ENCODE measurements around the gene CAPN10.
A peak's percentile ranks its signal among the peaks of the same experiment; 100 is the strongest.

The CAPN10 gene

DNA sequence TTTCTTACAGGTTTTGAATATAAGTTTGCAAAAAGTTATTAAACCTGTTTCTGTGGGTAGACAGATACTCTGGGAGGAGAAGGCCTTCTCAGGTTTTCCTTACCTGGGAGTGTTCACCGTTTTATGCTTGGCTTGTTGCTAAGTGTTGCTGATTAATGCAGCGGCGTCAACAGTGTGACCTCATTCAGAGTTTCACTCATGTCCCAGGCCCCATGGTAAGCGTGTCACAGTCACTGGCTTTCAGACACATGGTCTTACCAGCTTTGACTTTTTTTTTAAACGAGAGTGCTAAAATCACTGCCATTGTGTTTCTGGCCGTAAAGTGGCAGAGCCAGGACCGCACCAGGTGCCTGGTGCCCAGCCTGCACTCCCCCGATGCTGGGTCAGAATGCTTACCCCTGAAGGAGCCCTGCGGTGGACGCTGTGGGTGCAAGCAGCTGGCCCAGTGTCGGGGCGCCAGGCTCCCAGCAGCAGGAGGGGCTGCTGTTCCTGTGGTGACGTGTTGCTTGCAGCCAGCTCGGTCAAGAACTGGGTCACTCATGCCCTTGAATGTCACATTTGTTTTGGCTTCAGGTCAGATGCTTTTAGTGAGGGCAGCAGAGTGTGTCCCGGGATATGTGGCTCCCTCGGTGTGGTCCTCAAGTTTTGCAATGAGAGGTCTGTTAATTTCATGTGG, 3.5 kb downstream of the CAPN10 start:
- no peak for DNase-seq (ENCODE audit: low spot score)

GRCh38 chr2:240590681-240591111, 4.2 kb downstream of the CAPN10 start:
- DNase-seq (ENCODE audit: low spot score) = no peak

- no peak for DNase-seq (ENCODE audit: low spot score)
Measured at GRCh38 chr2:240591226-240591625, 4.7 kb downstream of the CAPN10 start.

DNA sequence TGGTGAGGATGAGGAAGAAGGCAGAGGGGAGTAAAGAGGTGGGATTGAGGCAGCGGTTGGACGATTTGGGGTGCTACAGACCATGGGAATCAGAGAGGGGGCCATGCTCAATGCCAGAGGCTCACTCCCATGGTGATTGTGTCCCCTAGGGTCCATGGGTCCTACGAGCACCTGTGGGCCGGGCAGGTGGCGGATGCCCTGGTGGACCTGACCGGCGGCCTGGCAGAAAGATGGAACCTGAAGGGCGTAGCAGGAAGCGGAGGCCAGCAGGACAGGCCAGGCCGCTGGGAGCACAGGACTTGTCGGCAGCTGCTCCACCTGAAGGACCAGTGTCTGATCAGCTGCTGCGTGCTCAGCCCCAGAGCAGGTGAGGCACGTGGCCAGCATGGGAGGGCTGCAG, 5.2 kb downstream of the CAPN10 start:
- no peak for DNase-seq (ENCODE audit: low spot score)

DNA sequence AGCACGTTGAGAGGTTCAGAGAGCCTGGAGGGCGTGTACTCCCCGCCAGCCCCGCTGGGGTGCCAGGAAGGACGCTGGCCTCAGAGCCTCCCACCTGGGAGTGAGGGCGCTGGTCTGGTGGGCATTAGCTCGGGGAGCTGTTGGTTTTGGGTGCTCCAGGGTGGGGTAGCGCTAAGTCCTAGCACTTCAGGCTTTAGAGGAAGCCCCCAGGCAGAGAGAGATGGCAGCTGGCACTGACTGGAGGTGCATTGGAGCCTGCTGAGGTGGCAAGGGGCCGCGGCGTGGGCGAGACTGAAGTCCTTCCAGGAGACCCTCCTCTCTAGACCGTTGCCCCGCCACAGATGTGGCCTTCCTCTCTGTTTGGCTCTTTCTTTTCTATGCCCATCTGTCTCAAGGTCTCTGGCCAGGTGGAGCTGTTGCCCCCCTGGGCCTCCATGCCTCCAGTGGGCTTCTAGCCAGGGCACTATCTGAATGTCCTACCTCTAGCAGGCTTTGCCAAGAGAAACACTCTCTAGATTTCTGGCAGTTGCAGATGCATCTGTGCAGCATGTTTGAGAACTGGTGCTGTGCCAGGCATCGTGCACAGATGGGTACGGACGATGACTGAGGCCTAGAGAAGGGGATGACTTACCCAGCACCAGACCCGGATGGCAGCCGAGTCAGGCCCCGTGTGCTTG, 6.6 kb downstream of the CAPN10 start:
- no peak for DNase-seq (ENCODE audit: low spot score)

GRCh38 chr2:240593703-240594451, 7.3 kb downstream of the CAPN10 start:
- no peak for DNase-seq (ENCODE audit: low spot score)

GRCh38 chr2:240594511-240595380, 8.2 kb downstream of the CAPN10 start:
- DNase-seq (ENCODE audit: low spot score) = no peak

DNA sequence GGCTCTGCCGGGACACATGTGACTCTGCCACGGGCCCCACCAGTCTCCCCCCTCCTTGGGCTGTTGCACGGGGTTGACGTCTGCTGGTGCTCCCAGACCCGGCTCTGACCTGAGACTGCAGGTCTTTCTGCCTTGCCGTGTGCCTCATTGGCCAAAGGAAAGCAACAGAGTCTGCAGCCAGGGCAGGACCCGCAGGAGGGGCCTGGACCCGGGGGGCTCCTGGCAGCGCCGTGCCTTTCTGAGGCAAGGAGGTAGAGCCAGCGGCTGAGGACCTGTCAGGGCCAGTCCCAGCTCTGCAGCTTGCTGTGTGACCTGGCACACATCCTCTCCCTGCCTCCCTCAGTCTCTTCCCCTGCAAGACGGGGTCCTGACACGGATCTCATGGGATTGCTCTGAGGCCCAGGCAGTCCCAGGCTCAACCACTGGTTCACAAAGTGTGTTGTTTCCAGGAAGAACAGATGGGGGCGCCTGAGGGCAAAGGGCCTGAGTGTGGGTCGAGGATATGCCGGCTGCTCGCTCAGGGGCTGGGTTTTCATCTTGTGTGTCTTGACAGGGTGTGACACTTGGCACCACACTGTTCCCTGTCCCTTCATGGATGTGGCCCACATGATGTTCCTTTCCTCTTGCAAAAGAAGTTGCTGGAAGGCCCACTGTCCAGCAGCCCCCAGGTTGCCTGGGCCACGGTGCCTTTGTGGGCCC, 9.0 kb downstream of the CAPN10 start:
- peak; percentile 72 for DNase-seq (ENCODE audit: low spot score)

GRCh38 chr2:240596080-240596460, 9.5 kb downstream of the CAPN10 start:
- no peak for DNase-seq (ENCODE audit: low spot score)

DNA sequence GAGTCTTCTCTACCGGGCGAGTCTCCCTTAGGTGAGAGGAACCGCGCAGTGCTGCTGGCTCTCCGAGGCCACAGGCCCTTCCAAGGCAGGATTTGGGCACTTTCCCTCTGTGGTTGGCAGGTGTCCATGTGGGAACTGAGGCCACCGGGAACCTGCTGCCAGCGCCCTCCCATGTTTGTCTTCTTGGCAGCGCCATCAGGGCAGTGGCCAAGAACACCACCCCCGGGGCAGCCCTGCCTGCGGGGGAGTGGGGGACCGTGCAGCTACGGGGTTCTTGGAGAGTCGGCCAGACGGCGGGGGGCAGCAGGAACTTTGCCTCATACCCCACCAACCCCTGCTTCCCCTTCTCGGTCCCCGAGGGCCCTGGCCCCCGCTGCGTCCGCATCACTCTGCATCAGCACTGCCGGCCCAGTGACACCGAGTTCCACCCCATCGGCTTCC, 10.0 kb downstream of the CAPN10 start:
- no peak for DNase-seq (ENCODE audit: low spot score)

DNA sequence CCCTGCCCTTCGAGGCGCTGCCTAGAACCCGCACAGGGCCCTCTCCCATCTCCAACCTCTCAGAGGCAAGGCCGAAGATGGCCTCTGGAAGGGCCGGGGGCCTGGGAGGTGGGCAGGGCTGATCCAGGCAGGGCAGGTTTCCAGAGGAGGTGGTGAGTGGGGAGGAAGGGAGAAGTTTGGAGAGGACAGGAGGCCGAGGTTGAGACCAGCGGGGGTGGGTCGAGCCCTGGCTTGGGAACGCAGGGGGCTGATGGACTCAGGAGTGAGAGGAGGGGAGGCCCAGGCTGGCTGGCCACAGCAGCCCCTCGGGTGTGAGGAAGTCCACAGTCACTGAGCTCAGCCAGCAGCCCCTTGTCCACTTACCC, 10.5 kb downstream of the CAPN10 start:
- DNase-seq (ENCODE audit: low spot score) = no peak

- DNase-seq (ENCODE audit: low spot score) = no peak
Measured at GRCh38 chr2:240597419-240598181, 11.1 kb downstream of the CAPN10 start.

DNA sequence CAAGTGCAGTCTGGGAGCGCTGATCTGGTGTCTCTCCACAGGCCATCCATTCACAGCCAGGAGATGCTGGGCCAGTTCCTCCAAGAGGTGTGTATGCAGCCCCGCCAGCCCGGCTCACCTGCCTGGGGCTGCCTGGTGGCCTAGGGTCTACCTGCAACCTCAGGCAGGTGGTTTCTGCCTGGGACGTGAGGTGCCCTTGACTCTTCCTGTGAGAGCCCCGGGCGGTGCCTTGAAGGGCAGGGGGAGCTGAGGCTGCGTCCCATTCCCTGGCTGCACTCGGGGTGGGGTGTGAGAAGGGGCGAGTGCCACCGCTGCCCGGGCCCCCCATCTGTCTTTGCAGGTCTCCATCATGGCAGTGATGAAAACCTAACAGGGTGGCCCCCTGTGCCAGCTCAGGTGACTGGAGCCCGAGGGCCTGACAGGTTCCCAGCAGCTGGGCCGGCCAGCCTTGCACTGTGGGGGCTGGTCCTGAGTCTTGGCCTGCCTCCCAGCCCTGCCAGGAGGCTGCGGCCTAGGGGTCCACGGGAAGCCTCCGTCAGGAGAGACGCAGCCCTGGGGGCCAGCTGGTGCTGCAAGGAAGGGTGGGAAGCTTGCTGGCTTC, 11.9 kb downstream of the CAPN10 start:
- no peak for DNase-seq (ENCODE audit: low spot score)

GRCh38 chr2:240599141-240599583, 12.6 kb downstream of the CAPN10 start:
- DNase-seq (ENCODE audit: low spot score) = no peak

DNA sequence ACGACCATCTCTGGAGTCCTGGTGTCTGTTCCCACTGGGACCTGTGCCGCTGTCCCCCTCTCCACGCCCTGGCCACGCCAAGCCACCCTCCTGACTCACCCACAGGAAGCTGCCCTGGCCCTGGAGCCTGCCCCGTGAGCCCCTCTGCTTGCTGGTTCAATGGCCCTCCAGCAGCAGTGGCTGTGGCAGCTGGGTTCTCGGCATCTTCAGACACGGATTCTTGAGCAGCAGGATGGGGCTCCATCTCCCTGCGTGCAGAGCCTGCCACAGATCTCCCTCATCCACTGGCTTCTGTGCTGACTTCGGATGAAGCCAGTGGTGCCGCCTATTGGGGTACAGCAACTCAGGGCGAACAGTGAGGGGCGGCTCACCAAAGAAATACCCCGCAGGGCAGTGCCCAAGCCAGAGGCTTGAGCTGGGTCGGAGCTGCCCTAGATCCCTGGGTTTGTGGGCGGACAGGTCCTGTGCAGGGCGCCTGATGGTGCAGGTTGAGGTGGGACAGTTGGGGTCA, 14.0 kb downstream of the CAPN10 start:
- DNase-seq (ENCODE audit: low spot score) = no peak

DNA sequence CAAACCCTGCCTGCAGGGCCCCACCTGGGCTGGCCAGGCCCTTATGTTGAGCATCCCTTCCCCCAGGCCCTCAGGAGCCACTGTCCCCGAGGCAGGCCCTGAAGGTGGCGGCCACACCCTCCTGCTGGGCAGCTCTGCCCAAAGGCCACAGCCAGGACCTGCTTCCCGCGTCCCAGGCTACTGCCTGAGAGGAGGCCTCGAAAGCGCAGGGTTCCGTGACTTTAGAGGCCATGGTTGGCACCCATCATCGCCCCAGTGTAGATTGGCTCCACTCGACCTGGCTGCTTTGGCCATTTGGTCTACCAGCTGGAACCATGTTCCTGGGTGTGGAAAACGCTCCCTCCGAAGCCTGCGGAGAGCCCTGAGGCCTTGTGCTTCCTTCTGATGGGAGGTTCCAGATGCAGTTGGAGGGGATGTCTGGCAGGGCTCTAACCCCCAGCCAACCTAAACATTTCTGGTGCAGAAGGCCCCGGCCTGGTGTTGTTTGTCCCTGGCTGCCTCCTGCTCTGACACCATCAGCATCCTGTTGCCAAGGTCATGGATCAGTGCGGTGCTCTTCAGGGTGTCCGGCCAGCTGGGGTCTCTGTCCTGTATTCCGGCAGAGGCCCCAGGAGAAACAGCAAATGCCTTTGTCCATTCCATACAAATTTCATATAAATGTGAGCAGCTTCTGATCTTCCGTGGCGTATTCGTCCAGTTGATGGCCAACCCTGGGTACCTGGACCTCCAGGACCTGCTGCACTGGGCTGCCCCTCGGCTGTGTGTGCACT, 14.7 kb downstream of the CAPN10 start:
- DNase-seq (ENCODE audit: low spot score) = no peak

DNA sequence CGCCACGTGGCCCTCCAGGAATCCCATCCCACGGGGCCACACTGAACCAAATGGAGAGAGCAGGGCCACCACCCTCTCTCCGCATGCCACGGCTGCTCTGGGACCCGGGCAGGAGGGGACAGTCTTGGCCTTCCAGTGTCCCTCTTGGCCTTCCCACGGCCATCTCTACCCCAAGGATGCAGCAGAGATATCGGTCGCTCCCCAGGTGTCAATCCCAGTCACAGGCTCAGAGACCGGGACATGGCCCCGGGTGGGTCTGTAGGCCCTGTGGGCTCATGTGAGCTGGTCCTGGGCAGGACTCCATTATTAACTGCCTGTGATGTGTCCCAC, 15.3 kb downstream of the CAPN10 start:
- DNase-seq (ENCODE audit: low spot score) = no peak

DNA sequence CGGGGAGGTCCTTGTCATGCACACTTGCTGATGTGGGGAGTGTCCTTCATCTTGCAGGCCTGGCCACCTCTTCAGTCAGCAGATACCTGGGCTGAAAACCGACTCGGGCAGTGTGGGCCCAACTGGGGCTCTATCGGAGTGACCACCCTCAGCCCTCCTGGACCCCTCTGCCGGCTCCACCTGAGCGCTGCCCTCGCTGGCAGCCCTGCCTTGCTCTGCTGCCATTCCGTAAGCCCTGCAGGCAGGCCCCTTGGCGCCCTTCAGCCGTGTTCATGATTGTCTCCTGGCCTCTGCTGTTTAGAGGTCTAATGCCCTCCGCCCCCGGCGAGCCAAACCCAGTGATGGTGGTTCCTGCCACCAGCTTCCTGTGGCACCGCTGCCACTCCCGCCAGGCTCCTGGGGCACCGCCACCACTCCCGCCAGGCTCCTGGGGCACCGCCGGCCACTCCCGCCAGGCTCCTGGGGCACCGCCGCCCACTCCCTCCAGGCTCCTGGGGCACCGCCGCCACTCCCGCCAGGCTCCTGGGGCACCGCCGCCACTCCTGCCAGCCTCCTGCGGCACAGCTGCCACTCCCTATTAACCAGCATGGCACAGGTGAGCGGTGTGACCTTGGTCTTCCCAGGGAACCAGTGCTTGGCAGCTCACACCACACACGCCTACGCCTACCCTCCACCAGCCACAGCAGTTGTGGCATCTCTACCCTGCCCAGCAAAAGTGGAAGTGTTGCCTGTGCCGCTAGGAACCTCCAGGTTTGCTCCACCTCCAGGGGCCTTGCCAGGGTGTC, 15.9 kb downstream of the CAPN10 start:
- no peak for DNase-seq (ENCODE audit: low spot score)

All from ecto neural progenitor cell (in vitro differentiated cells).